GM13976 (cell line): ENCODE data around the gene PTGDS.

Experiments
- DNase-seq: peaks from one replicate; pipeline ENCODE4 v3.0.0; 2012; ENCODE audit warnings: low spot score
- CTCF ChIP-seq: IDR thresholded peaks from 2 replicates; pipeline ENCODE4 v1.5.1; 2012; ENCODE audit warnings: borderline replicate concordance, mild to moderate bottlenecking; ENCODE audit not compliant: insufficient read depth; ENCODE audit errors: extremely low read depth, missing control alignments, control extremely low read depth
- in situ Hi-C: fragments of 300-500 bp; cut with MboI; formaldehyde crosslinking; loops from one replicate; pipeline ENCODE4 v1.12.0; 2022; ENCODE audit warnings: low sequenced_read_pairs, mixed read lengths, inconsistent platforms; ENCODE audit not compliant: unreplicated experiment

PTGDS gene

GRCh38 chr9:136971746-136972145 lies 5.6 kb upstream of the PTGDS start:
- TF ChIP-seq CTCF, result no peak
- no peak for DNase-seq
- in situ Hi-C loops, result no loop called here

GRCh38 chr9:136972335-136972734 lies 5.0 kb upstream of the PTGDS start:
- in situ Hi-C loops, result no loop called here
- DNase-seq, result no peak
- TF ChIP-seq CTCF, result no peak

GRCh38 chr9:136972743-136973142 lies 4.6 kb upstream of the PTGDS start:
- no peak for TF ChIP-seq CTCF
- in situ Hi-C loops, result no loop called here
- no peak for DNase-seq

- DNase-seq, result no peak
- in situ Hi-C loops, result no loop called here
- TF ChIP-seq CTCF, result no peak
These were observed 3.4 kb upstream of the PTGDS start for GRCh38 chr9:136973618-136974617.

GRCh38 chr9:136974817-136975535 lies 2.3 kb upstream of the PTGDS start:
- no peak for DNase-seq
- in situ Hi-C loops, result no loop called here
- TF ChIP-seq CTCF, result no peak

GRCh38 chr9:136975644-136976043 lies 1.7 kb upstream of the PTGDS start:
- in situ Hi-C loops, result no loop called here
- TF ChIP-seq CTCF, result peak; percentile 22
- DNase-seq, result peak; percentile 70
